Endothelial cell of umbilical vein (primary cell): ENCODE data around the gene AFF1.

Experiments used
- EZH2 ChIP-seq: IDR thresholded peaks from 2 replicates; pipeline ENCODE4 v1.6.1; 2012; ENCODE audit warnings: borderline replicate concordance, low read depth, mild to moderate bottlenecking, moderate library complexity, low read length, inconsistent platforms; ENCODE audit not compliant: severe bottlenecking
- POLR2A ChIP-seq: IDR thresholded peaks from 2 replicates; pipeline ENCODE4 v1.6.1; 2012; ENCODE audit warnings: low read depth, mild to moderate bottlenecking, control low read depth, low read length

DNA sequence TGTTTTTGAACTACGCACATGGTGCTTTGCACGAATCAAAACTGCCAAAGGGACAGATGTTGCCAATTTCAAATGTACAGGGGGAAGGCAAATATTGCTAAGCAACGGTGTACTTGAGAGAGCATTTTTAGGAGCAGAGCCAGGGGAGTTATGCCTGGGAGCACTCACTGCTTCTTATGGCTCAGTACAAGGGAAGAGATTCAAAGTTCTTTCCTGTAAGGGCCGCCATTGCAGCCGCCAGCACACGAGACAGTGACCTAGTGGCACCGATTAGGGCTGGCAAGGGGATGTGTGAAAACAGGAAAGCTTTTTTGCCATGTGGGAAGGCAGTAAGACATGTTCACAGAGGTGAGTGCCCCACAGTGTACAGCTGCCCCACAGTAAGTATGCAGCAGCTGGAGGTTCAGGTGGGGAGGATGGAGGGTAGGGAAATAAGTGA is 133.8 kb downstream of the AFF1 start:
- TF ChIP-seq EZH2 (no peak), POLR2A (no peak)
